CD1c-positive myeloid dendritic cell (primary cell): ENCODE measurements around the gene ERGIC3.

Source experiments
- DNase-seq: peaks from one replicate; pipeline ENCODE4 v3.0.0-alpha.2; 2016; ENCODE audit errors: extremely low spot score

ERGIC3 gene

DNA sequence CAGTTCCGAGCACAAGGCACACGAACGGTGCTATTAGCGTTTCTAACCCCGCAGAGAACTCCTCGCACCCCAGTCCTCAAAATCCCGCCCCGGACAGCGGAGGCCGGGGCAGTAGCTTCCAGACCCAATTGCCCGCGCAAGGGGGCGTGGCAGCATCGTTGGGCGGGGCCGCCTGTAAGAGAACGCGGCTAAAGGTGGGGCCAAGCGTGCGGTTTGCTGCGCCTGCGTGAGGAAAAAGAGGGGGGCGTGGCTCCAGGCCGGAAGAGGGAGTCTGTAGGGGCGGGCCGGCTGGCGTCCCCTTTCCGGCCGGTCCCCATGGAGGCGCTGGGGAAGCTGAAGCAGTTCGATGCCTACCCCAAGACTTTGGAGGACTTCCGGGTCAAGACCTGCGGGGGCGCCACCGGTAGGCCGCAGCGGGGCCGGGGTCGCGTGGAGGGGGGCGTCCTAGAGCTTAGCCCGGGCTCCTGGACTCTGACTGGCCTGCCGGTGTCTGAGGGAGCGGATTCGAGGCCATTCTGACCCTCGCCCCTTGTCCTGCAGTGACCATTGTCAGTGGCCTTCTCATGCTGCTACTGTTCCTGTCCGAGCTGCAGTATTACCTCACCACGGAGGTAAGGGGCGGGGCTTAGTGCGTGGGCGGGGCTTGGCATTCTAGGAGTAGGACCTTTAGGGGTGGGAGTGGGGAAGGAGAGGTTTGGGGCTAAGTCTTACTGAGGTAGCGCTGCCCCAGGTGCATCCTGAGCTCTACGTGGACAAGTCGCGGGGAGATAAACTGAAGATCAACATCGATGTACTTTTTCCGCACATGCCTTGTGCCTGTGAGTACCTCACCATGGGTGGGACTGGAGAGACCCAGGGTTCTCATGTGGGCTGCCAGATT, at the start of gene ERGIC3:
TSS of gene ERGIC3 (plus strand) at position 296 of the 880 bp plus-strand sequence. CDS start at position 316, 20 bp downstream.
- peak; percentile 98 for DNase-seq

DNA sequence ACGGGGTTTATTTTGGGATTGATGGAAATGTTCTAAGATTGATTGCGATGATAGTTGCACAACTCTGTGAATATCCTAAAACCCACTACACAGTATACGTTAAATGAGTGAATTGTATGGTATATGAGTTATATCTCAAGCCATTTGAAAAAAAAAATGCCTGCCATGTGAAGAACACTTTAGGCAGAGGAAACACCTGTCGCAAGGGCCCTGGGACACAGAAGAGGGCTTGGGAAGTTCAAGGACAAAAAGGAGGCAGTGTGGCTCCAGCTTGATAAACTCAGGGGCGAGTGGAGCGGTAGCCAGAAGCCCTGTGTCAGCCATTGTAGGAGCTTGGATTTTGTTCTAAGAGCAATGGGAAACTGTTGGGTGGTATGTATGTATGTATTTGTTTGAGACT, 49.5 kb upstream of the ERGIC3 start:
- no peak for DNase-seq

DNA sequence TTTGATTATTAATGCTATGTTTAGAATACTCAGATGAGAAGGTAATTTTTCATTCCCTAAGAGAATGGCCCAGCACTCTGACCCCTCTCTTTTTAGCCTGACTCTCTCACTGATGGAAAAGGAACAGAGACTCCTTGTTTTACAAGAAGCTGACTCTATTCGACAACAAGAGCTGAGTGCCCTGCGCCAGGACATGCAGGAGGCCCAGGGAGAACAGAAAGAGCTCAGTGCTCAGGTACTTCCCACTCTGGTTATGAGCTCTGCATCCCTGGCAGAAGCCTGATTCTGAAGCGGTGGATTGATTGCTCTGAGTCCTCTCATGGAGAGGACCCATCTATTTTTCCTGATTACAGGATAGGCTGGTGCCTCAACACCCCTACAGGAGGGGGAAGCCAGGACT, 45.4 kb upstream of the ERGIC3 start:
- DNase-seq, result no peak

DNA sequence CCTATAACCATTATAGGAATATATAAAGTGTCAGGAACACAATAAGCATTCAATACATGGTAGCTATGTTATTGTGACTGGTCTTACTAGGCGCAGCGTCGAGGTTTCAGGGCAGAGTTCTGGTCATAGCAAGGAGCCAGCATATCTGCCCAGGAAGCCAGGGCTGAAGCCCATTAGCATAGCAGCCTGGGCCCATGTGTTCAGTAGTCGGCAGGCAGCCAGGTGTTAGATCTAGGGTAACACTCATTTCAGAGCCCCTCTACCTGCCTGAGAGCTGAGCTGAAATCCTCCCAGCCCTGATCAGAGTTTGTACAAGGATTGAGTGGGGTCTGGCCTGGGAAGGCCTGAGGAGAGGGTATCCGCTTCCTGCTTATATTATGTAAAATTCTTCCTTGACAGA, 44.6 kb upstream of the ERGIC3 start:
- DNase-seq, result no peak

- DNase-seq, result no peak
Observed at GRCh38 chr20:35497780-35498189, 44.1 kb upstream of the ERGIC3 start.

- no peak for DNase-seq
Observed at GRCh38 chr20:35499271-35499670, 42.6 kb upstream of the ERGIC3 start.

DNA sequence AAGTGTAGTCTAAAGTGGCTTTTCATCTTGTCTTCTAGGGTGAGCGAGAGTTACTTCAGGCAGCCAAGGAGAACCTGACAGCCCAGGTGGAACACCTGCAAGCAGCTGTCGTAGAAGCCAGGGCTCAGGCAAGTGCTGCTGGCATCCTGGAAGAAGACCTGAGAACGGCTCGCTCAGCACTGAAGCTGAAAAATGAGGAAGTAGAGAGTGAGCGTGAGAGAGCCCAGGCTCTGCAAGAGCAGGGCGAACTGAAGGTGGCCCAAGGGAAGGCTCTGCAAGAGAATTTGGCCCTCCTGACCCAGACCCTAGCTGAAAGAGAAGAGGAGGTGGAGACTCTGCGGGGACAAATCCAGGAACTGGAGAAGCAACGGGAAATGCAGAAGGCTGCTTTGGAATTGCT, 39.5 kb upstream of the ERGIC3 start:
- DNase-seq, result peak; percentile 63

- DNase-seq, result no peak
Observed at GRCh38 chr20:35503281-35503680, 38.6 kb upstream of the ERGIC3 start.

DNA sequence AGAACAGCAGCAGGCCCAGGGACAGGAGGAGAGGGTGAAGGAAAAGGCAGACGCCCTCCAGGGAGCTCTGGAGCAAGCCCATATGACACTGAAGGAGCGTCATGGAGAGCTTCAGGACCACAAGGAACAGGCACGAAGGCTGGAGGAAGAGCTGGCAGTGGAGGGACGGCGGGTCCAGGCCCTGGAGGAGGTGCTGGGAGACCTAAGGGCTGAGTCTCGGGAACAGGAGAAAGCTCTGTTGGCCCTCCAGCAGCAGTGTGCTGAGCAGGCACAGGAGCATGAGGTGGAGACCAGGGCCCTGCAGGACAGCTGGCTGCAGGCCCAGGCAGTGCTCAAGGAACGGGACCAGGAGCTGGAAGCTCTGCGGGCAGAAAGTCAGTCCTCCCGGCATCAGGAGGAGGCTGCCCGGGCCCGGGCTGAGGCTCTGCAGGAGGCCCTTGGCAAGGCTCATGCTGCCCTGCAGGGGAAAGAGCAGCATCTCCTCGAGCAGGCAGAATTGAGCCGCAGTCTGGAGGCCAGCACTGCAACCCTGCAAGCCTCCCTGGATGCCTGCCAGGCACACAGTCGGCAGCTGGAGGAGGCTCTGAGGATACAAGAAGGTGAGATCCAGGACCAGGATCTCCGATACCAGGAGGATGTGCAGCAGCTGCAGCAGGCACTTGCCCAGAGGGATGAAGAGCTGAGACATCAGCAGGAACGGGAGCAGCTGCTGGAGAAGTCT, 37.9 kb upstream of the ERGIC3 start:
- DNase-seq, result no peak

- DNase-seq, result no peak
Observed at GRCh38 chr20:35504751-35505150, 37.1 kb upstream of the ERGIC3 start.

GRCh38 chr20:35506179-35506578, 35.7 kb upstream of the ERGIC3 start:
- DNase-seq, result no peak

GRCh38 chr20:35506872-35507638, 34.8 kb upstream of the ERGIC3 start:
- no peak for DNase-seq

GRCh38 chr20:35508493-35509218, 33.2 kb upstream of the ERGIC3 start:
- DNase-seq, result no peak

GRCh38 chr20:35510951-35511735, 30.7 kb upstream of the ERGIC3 start:
- DNase-seq, result no peak

DNA sequence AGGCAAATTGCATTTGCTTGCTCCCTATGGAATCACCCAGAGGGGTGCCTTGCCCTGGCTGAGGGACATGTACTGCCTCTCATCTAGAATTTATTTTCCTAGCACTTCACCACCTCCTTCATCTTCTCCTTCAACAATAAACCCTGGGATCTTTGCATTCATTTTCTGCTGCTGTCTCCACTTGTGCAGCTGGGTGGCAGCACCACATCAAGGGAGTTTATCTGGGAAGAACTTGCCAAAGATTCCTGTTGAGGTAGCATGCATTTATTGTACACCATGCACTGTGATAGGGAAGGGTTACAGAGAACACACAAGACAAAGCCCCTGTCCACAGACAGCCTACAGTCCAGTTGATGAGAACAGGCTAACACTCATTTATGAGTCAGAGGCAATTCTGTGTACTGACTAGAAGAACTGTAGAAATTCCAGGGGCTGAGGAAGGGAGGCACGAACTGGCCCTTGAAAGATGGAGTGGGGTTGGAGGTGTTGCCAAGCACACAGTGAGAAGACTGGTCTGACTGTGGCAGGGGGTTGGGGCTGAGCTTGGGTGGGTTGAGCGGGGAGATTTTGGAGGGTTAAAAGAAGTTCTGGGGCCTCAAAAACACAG, 30.0 kb upstream of the ERGIC3 start:
- no peak for DNase-seq

DNA sequence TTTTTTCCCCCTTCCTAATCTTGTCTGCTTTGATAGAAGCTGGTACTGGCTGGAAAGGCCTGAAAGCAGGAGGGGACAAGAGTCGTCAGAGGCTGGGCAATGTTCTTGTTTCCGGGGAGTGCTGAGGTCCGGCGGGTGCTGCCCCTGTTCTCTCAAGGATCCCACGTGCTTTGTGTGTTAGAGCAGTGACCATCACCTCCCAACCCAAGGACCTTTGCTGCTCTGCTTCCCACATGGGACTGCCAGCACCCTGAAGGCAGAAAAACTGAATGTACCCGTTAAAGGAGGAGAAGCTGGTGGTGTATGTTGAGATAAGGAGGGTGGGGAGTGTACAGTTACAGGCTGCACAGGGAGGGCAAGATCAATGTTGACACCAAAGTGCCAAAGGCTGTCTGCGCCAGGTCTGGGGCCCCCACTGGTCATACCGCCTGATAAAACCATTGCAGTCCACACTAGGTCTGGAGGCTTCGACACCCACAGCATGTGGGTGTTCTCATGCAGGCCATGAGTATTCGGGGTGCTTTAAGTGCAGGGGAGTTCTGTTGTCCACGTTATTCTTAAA, 27.4 kb upstream of the ERGIC3 start:
- no peak for DNase-seq

DNA sequence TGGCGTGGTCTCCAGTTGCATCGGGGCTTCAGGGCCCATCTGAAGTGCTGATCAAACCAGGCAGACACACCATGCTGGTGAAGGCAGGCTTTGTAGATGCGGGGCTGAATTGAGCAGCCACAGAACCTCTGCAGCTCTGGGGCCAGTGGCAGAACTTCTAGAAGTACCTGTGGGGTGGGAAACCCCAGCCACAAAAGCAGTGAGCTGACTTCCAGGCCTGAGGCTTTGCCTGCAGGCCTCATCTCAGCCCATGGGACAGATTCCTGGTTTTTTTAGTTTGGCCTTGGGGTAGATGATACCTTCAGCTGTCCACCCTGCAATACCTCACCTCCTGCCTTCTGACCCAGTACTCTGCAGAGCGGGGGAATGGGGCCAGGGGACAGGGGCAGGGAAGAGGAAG, 26.5 kb upstream of the ERGIC3 start:
- no peak for DNase-seq

- DNase-seq, result no peak
Observed at GRCh38 chr20:35515949-35516645, 25.8 kb upstream of the ERGIC3 start.

GRCh38 chr20:35517125-35517524, 24.8 kb upstream of the ERGIC3 start:
- DNase-seq, result no peak
